ENCODE data around the gene CCL4L2. TPM values are rescaled to one million over a fixed set of nuclear protein-coding genes. Genes with fewer than 3 reads are reported as not detected.
"Not testable (repeated sequence)": the region's sequence is repeated elsewhere in the genome, so short reads cannot be mapped to it uniquely, and the experiment has no call there.

The CCL4L2 gene
- not detected in 2 replicates for total RNA-seq (2022)
- not detected for Bru-seq, nascent RNA
- not detected for BruChase-seq, experiment 1, labeled RNA remaining after a 6-hour chase
- BruChase-seq, experiment 2, labeled RNA remaining after a 2-hour chase, result not detected
- long read RNA-seq, result 0 reads

GRCh38 chr17:36210439-36211211 lies at the start of gene CCL4L2:
CCL4L2 (plus strand) TSS chr17:36211063.
- CTCF ChIA-PET; DNase-seq; BruUV-seq (replicated peaks); H3K4me3 Mint-ChIP-seq (ENCODE audit: low read depth, unreplicated experiment); H3K4me1 Mint-ChIP-seq (ENCODE audit: low read depth, unreplicated experiment); intact Hi-C loops (cut with micrococcal nuclease; ENCODE audit: unreplicated experiment); H3K9me3 Mint-ChIP-seq (ENCODE audit: low read depth, unreplicated experiment); H3K27ac Mint-ChIP-seq (ENCODE audit: unreplicated experiment); H3K36me3 Mint-ChIP-seq (ENCODE audit: insufficient read depth, unreplicated experiment): not testable (repeated sequence)
- peaks cover 70% of the 10 kb centered on the region for H3K27me3 Mint-ChIP-seq (ENCODE audit: unreplicated experiment)

- DNase-seq; H3K4me3 Mint-ChIP-seq (ENCODE audit: low read depth, unreplicated experiment); intact Hi-C loops (cut with micrococcal nuclease; ENCODE audit: unreplicated experiment); H3K9me3 Mint-ChIP-seq (ENCODE audit: low read depth, unreplicated experiment); CTCF ChIA-PET; BruUV-seq (replicated peaks); H3K4me1 Mint-ChIP-seq (ENCODE audit: low read depth, unreplicated experiment); H3K36me3 Mint-ChIP-seq (ENCODE audit: insufficient read depth, unreplicated experiment); H3K27me3 Mint-ChIP-seq (ENCODE audit: unreplicated experiment); H3K27ac Mint-ChIP-seq (ENCODE audit: unreplicated experiment): not testable (repeated sequence)
Measured at GRCh38 chr17:36168836-36169235, 42.0 kb upstream of the CCL4L2 start.

- H3K4me1 Mint-ChIP-seq (ENCODE audit: low read depth, unreplicated experiment); H3K9me3 Mint-ChIP-seq (ENCODE audit: low read depth, unreplicated experiment); CTCF ChIA-PET; BruUV-seq (replicated peaks); H3K27ac Mint-ChIP-seq (ENCODE audit: unreplicated experiment); intact Hi-C loops (cut with micrococcal nuclease; ENCODE audit: unreplicated experiment); H3K36me3 Mint-ChIP-seq (ENCODE audit: insufficient read depth, unreplicated experiment); DNase-seq; H3K4me3 Mint-ChIP-seq (ENCODE audit: low read depth, unreplicated experiment): not testable (repeated sequence)
- peaks cover 13% of the 10 kb centered on the region for H3K27me3 Mint-ChIP-seq (ENCODE audit: unreplicated experiment)
Measured at GRCh38 chr17:36176536-36176935, 34.3 kb upstream of the CCL4L2 start, which contains the start of gene TBC1D3B. TBC1D3B (minus strand) TSS chr17:36176636; CDS start chr17:36175050, 1,586 bp downstream.

GRCh38 chr17:36181446-36182175 lies 29.3 kb upstream of the CCL4L2 start:
- intact Hi-C loops (cut with micrococcal nuclease; ENCODE audit: unreplicated experiment); CTCF ChIA-PET; H3K4me3 Mint-ChIP-seq (ENCODE audit: low read depth, unreplicated experiment); H3K9me3 Mint-ChIP-seq (ENCODE audit: low read depth, unreplicated experiment); H3K36me3 Mint-ChIP-seq (ENCODE audit: insufficient read depth, unreplicated experiment); BruUV-seq (replicated peaks); H3K27ac Mint-ChIP-seq (ENCODE audit: unreplicated experiment); DNase-seq; H3K4me1 Mint-ChIP-seq (ENCODE audit: low read depth, unreplicated experiment): not testable (repeated sequence)
- H3K27me3 Mint-ChIP-seq (ENCODE audit: unreplicated experiment), result peaks cover 13% of the 10 kb centered on the region

GRCh38 chr17:36182176-36183000 lies 28.5 kb upstream of the CCL4L2 start:
- BruUV-seq (replicated peaks), result no TSS peak
- no peak for DNase-seq
- no peak for TF ChIP-seq CTCF (IDR thresholded peaks at IDR 0.05; ENCODE audit: unreplicated experiment)
- Mint-ChIP-seq H3K4me3 (ENCODE audit: low read depth, unreplicated experiment) (no peak overlapping the region), H3K27ac (ENCODE audit: unreplicated experiment) (no peak overlapping the region), H3K36me3 (ENCODE audit: insufficient read depth, unreplicated experiment) (no peaks in the 10 kb centered on the region), H3K27me3 (ENCODE audit: unreplicated experiment) (peaks cover 13% of the 10 kb centered on the region), H3K4me1 (ENCODE audit: low read depth, unreplicated experiment) (no peaks in the 10 kb centered on the region), H3K9me3 (ENCODE audit: low read depth, unreplicated experiment) (no peaks in the 10 kb centered on the region)
- CTCF ChIA-PET, result interaction anchor here (0.6 kb wide), 1 partner anchor 15 kb away, joined by 3 read pairs; no protein-coding TSS in a partner anchor
- intact Hi-C loops (cut with micrococcal nuclease; ENCODE audit: unreplicated experiment), result no loop called here
